Astrocyte (in vitro differentiated cells and primary cell): ENCODE data around the gene TNFAIP1. TPM values are rescaled to one million over a fixed set of nuclear protein-coding genes. Genes with fewer than 3 reads are reported as not detected.

Experiments
- DNase-seq: peaks from one replicate; pipeline ENCODE4 v3.0.0-alpha.2; 2010; ENCODE audit warnings: low read depth
- FAIRE-seq: peaks from 2 replicates; lab custom pipeline; 2011; peaks lifted over from hg19 to GRCh38; lab: Jason Lieb, UNC
- H2AFZ ChIP-seq: 2 replicates; pipeline ENCODE4 v1.6.0; 2012; ENCODE audit warnings: low read depth, low read length, inconsistent platforms
- H3K27ac ChIP-seq: 2 replicates; pipeline ENCODE4 v1.5.1; 2011; ENCODE audit warnings: low read depth, low read length, inconsistent platforms
- H3K27me3 ChIP-seq: 2 replicates; pipeline ENCODE4 v1.6.0; 2011; ENCODE audit warnings: low read length, inconsistent platforms; ENCODE audit not compliant: insufficient read depth
- H3K36me3 ChIP-seq: 2 replicates; pipeline ENCODE4 v1.5.1; 2011; ENCODE audit warnings: low read length, inconsistent platforms; ENCODE audit not compliant: insufficient read depth
- H3K4me1 ChIP-seq: 2 replicates; pipeline ENCODE4 v1.5.1; 2011; ENCODE audit warnings: low read length, inconsistent platforms; ENCODE audit not compliant: insufficient read depth
- H3K4me2 ChIP-seq: 2 replicates; pipeline ENCODE4 v1.6.0; 2012; ENCODE audit warnings: low read length, inconsistent platforms
- H3K4me3 ChIP-seq: 2 replicates; pipeline ENCODE4 v1.5.1; 2011; ENCODE audit warnings: low read depth, mild to moderate bottlenecking, low read length, inconsistent platforms; ENCODE audit not compliant: insufficient read depth
- H3K79me2 ChIP-seq: 2 replicates; pipeline ENCODE4 v1.6.0; 2012; ENCODE audit warnings: mild to moderate bottlenecking, low read length, inconsistent platforms; ENCODE audit not compliant: insufficient read depth
- H3K9ac ChIP-seq: 2 replicates; pipeline ENCODE4 v1.6.0; 2012; ENCODE audit warnings: mild to moderate bottlenecking, low read length, inconsistent platforms
- H3K9me3 ChIP-seq: 2 replicates; pipeline ENCODE4 v1.5.1; 2012; ENCODE audit warnings: low read depth, mild to moderate bottlenecking, low read length, inconsistent platforms; ENCODE audit not compliant: insufficient read depth
- H4K20me1 ChIP-seq: 2 replicates; pipeline ENCODE4 v1.6.0; 2012; ENCODE audit warnings: low read length, inconsistent platforms; ENCODE audit not compliant: insufficient read depth
- H3K27ac Mint-ChIP-seq: one replicate; pipeline ENCODE4 v1.8.0; 2021; ENCODE audit warnings: mild to moderate bottlenecking, mixed read lengths; ENCODE audit not compliant: unreplicated experiment
- H3K27me3 Mint-ChIP-seq: one replicate; pipeline ENCODE4 v1.8.0; 2021; ENCODE audit warnings: low read depth, mixed read lengths; ENCODE audit not compliant: unreplicated experiment
- H3K36me3 Mint-ChIP-seq: one replicate; pipeline ENCODE4 v1.8.0; 2021; ENCODE audit warnings: low read depth, mixed read lengths; ENCODE audit not compliant: unreplicated experiment
- H3K4me1 Mint-ChIP-seq: one replicate; pipeline ENCODE4 v1.8.0; 2021; ENCODE audit warnings: low read depth, mixed read lengths; ENCODE audit not compliant: unreplicated experiment
- H3K4me3 Mint-ChIP-seq: one replicate; pipeline ENCODE4 v1.8.0; 2021; ENCODE audit warnings: mild to moderate bottlenecking, moderate library complexity, mixed read lengths; ENCODE audit not compliant: unreplicated experiment
- H3K9me3 Mint-ChIP-seq: one replicate; pipeline ENCODE4 v1.8.0; 2021; ENCODE audit warnings: mild to moderate bottlenecking, mixed read lengths; ENCODE audit not compliant: unreplicated experiment
- EZH2 ChIP-seq: IDR thresholded peaks from 2 replicates; pipeline ENCODE4 v1.6.1; 2012; ENCODE audit warnings: mild to moderate bottlenecking, low read length, inconsistent platforms; ENCODE audit not compliant: insufficient read depth
- total RNA-seq: library from RNA; stranded (reverse); gene quantifications from 2 replicates; pipeline ENCODE4 v1.2.1, GENCODE V29; 2021
- TF ChIP-seq, protein P1 (sequence below): IDR thresholded peaks from 2 replicates; pipeline ENCODE4 v1.5.1; 2011; ENCODE audit warnings: low read depth, mild to moderate bottlenecking, inconsistent platforms, low read length, moderate library complexity; ENCODE audit not compliant: insufficient read depth

Gene TNFAIP1
- total RNA-seq, 1 donor from 2014 or later, result 100 TPM

- no peak overlapping the region for H3K4me2 ChIP-seq
- H3K9ac ChIP-seq, result no peak overlapping the region
- Mint-ChIP-seq H3K4me3 (no peak overlapping the region), H3K36me3 (peaks cover 37% of the 10 kb centered on the region), H3K9me3 (peaks cover 5% of the 10 kb centered on the region), H3K27me3 (peaks cover 47% of the 10 kb centered on the region), H3K27ac (no peak overlapping the region), H3K4me1 (no peaks in the 10 kb centered on the region)
- no peaks in the 10 kb centered on the region for H3K9me3 ChIP-seq
- H3K36me3 ChIP-seq, result peaks cover 5% of the 10 kb centered on the region
- no peak for FAIRE-seq
- DNase-seq, result no peak
- peaks cover 2% of the 10 kb centered on the region for H3K4me1 ChIP-seq
- no peaks in the 10 kb centered on the region for H3K79me2 ChIP-seq
- H3K27ac ChIP-seq, result no peak overlapping the region
- H4K20me1 ChIP-seq, result peaks cover 19% of the 10 kb centered on the region
- TF ChIP-seq, protein P1, sequence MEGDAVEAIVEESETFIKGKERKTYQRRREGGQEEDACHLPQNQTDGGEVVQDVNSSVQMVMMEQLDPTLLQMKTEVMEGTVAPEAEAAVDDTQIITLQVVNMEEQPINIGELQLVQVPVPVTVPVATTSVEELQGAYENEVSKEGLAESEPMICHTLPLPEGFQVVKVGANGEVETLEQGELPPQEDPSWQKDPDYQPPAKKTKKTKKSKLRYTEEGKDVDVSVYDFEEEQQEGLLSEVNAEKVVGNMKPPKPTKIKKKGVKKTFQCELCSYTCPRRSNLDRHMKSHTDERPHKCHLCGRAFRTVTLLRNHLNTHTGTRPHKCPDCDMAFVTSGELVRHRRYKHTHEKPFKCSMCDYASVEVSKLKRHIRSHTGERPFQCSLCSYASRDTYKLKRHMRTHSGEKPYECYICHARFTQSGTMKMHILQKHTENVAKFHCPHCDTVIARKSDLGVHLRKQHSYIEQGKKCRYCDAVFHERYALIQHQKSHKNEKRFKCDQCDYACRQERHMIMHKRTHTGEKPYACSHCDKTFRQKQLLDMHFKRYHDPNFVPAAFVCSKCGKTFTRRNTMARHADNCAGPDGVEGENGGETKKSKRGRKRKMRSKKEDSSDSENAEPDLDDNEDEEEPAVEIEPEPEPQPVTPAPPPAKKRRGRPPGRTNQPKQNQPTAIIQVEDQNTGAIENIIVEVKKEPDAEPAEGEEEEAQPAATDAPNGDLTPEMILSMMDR, result no peak
- no peak for TF ChIP-seq EZH2
- no peak overlapping the region for H2AFZ ChIP-seq
- no peak overlapping the region for H3K4me3 ChIP-seq
- no peaks in the 10 kb centered on the region for H3K27me3 ChIP-seq
Observed at GRCh38 chr17:28386391-28386790, 50.8 kb downstream of the TNFAIP1 start.

DNA sequence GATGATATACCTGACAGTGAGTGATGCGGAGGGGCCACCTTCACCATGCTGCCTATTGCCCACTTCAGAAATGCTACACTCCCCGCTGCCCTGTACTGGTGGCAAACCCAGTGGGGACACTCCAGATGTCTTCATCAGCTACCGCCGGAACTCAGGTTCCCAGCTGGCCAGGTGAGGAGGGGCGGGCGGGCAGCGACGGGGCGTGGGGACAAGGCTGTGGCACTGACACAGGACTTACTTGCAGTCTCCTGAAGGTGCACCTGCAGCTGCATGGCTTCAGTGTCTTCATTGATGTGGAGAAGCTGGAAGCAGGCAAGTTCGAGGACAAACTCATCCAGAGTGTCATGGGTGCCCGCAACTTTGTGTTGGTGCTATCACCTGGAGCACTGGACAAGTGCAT is 52.5 kb downstream of the TNFAIP1 start:
- DNase-seq (no peak), FAIRE-seq (no peak)
- peaks cover 30% of the 10 kb centered on the region for H3K27me3 Mint-ChIP-seq
- TF ChIP-seq, protein P1, result no peak
- no peak for TF ChIP-seq EZH2
- H3K27me3 ChIP-seq, result no peaks in the 10 kb centered on the region
- no peak overlapping the region for H3K9ac ChIP-seq
- H2AFZ ChIP-seq, result no peak overlapping the region
- H3K4me3 ChIP-seq, result no peak overlapping the region
- H3K27ac Mint-ChIP-seq, result no peak overlapping the region
- H3K27ac ChIP-seq, result no peak overlapping the region
- no peaks in the 10 kb centered on the region for H3K79me2 ChIP-seq
- H4K20me1 ChIP-seq, result peaks cover 8% of the 10 kb centered on the region
- H3K9me3 Mint-ChIP-seq, result peaks cover 5% of the 10 kb centered on the region
- peaks cover 28% of the 10 kb centered on the region for H3K36me3 Mint-ChIP-seq
- H3K4me1 ChIP-seq, result no peaks in the 10 kb centered on the region
- H3K36me3 ChIP-seq, result peaks cover 5% of the 10 kb centered on the region
- H3K4me3 Mint-ChIP-seq, result no peak overlapping the region
- H3K4me2 ChIP-seq, result no peak overlapping the region
- no peaks in the 10 kb centered on the region for H3K4me1 Mint-ChIP-seq
- H3K9me3 ChIP-seq, result no peaks in the 10 kb centered on the region

- Mint-ChIP-seq H3K4me1 (peaks cover 13% of the 10 kb centered on the region), H3K27ac (no peak overlapping the region), H3K27me3 (peaks cover 13% of the 10 kb centered on the region), H3K9me3 (no peaks in the 10 kb centered on the region), H3K36me3 (peaks cover 21% of the 10 kb centered on the region), H3K4me3 (no peak overlapping the region)
- Histone ChIP-seq H3K36me3 (peaks cover 5% of the 10 kb centered on the region), H3K27me3 (no peaks in the 10 kb centered on the region), H3K4me2 (no peak overlapping the region), H3K79me2 (no peaks in the 10 kb centered on the region), H3K9ac (no peak overlapping the region), H4K20me1 (peaks cover 6% of the 10 kb centered on the region), H3K4me1 (peaks cover 9% of the 10 kb centered on the region), H3K4me3 (no peak overlapping the region), H3K9me3 (no peaks in the 10 kb centered on the region), H3K27ac (no peak overlapping the region), H2AFZ (no peak overlapping the region)
- FAIRE-seq (no peak), DNase-seq (no peak)
- TF ChIP-seq, protein P1, result no peak
- TF ChIP-seq EZH2, result no peak
Observed at GRCh38 chr17:28390141-28390540, 54.6 kb downstream of the TNFAIP1 start.
